GM06990 (cell line): ENCODE results near the gene CYP1A2.

Experiments used
- DNase-seq: peaks from one replicate; pipeline ENCODE4 v3.0.0-alpha.2; 2011; ENCODE audit not compliant: insufficient read length; ENCODE audit errors: extremely low read depth
- H3K27me3 ChIP-seq: replicated peaks from 2 replicates; pipeline ENCODE4 v1.6.0; 2011; ENCODE audit warnings: low read length; ENCODE audit not compliant: control insufficient read depth, insufficient read depth
- H3K36me3 ChIP-seq: 2 replicates; pipeline ENCODE4 v1.5.1; 2011; ENCODE audit warnings: low read length; ENCODE audit not compliant: control insufficient read depth, insufficient read depth
- H3K4me3 ChIP-seq: replicated peaks from 2 replicates; pipeline ENCODE4 v1.5.1; 2011; ENCODE audit warnings: low read depth, mild to moderate bottlenecking, control low read depth, low read length
- CTCF ChIP-seq: IDR thresholded peaks from 2 replicates; pipeline ENCODE4 v1.5.1; 2011; ENCODE audit warnings: low read length, control low read depth, mild to moderate bottlenecking, inconsistent platforms; ENCODE audit not compliant: insufficient read depth, poor library complexity, severe bottlenecking

CYP1A2 gene

GRCh38 chr15:74758736-74759135 is 10.1 kb downstream of the CYP1A2 start:
- Histone ChIP-seq H3K27me3 (no peaks in the 10 kb centered on the region), H3K4me3 (no peak overlapping the region), H3K36me3 (no peaks in the 10 kb centered on the region)
- no peak for DNase-seq
- no peak for TF ChIP-seq CTCF

- no peak overlapping the region for H3K4me3 ChIP-seq
- no peak for TF ChIP-seq CTCF
- DNase-seq, result no peak
Measured at GRCh38 chr15:74762791-74763150, 14.1 kb downstream of the CYP1A2 start.

GRCh38 chr15:74763416-74763815 is 14.8 kb downstream of the CYP1A2 start:
- no peaks in the 10 kb centered on the region; the same call in 1 of the 2 replicates for H3K27me3 ChIP-seq
- H3K36me3 ChIP-seq, result no peaks in the 10 kb centered on the region
- TF ChIP-seq CTCF, result no peak
- DNase-seq, result no peak
- H3K4me3 ChIP-seq, result no peak overlapping the region

More at GRCh38 chr15:74762791-74763150, 14.1 kb downstream of the CYP1A2 start:
- H3K36me3 ChIP-seq, result no peaks in the 10 kb centered on the region
- H3K27me3 ChIP-seq, result no peaks in the 10 kb centered on the region

GRCh38 chr15:74767167-74768098 is 18.8 kb downstream of the CYP1A2 start:
- Histone ChIP-seq H3K36me3 (no peaks in the 10 kb centered on the region), H3K4me3 (no peak overlapping the region), H3K27me3 (no peaks in the 10 kb centered on the region; the same call in 1 of the 2 replicates)
- no peak for DNase-seq
- TF ChIP-seq CTCF, result no peak

GRCh38 chr15:74768099-74768770 is 19.6 kb downstream of the CYP1A2 start:
- Histone ChIP-seq H3K27me3 (no peaks in the 10 kb centered on the region; the same call in 1 of the 2 replicates), H3K4me3 (no peak overlapping the region), H3K36me3 (no peaks in the 10 kb centered on the region)
- no peak for DNase-seq
- no peak for TF ChIP-seq CTCF
